Panc1 (cell line): ENCODE data around the gene ADARB1. TPM values are rescaled to one million over a fixed set of nuclear protein-coding genes. Genes with fewer than 3 reads are reported as not detected.

Experiments used
- ATAC-seq: fragments of 200-7000 bp; cut with Tn5 transposase; 2 replicates; pipeline ENCODE4 v1.9.1; 2020; ENCODE audit warnings: mild to moderate bottlenecking, moderate library complexity
- BruUV-seq: library from RNA; stranded (reverse); fragments of 400-500 nt; replicated peaks from 2 replicates; lab custom pipeline; 2021; lab: Mats Ljungman, UMichigan
- CTCF ChIA-PET: fragments of 300-600 bp; sonication (Branson Sonifier 250); formaldehyde crosslinking; loops from one replicate; lab custom pipeline; 2022; ENCODE audit warnings: antibody characterized with exemption; lab: Charles Lee
- POLR2A ChIA-PET: fragments of 300-600 bp; sonication (Branson Sonifier 250); formaldehyde crosslinking; loops from one replicate; lab custom pipeline; 2022; ENCODE audit warnings: antibody characterized with exemption; lab: Charles Lee
- DNase-seq: peaks from one replicate; pipeline ENCODE4 v3.0.0-alpha.2; 2010; ENCODE audit warnings: low read depth, low spot score
- H3K27ac ChIP-seq: 2 replicates; pipeline ENCODE4 v1.5.1; 2011; ENCODE audit warnings: mild to moderate bottlenecking, low read length, inconsistent platforms
- H3K27me3 ChIP-seq: fragments of 200-500 bp; sonication (Bioruptor generic); 2 replicates; pipeline ENCODE4 v1.6.0; 2014; ENCODE audit warnings: low read length, inconsistent platforms; ENCODE audit not compliant: control insufficient read depth, insufficient read depth
- H3K36me3 ChIP-seq: fragments of 200-500 bp; sonication (Bioruptor generic); 2 replicates; pipeline ENCODE4 v1.5.1; 2014; ENCODE audit warnings: inconsistent platforms, mild to moderate bottlenecking, low read length, moderate library complexity; ENCODE audit not compliant: control insufficient read depth, insufficient read depth
- H3K4me1 ChIP-seq: 2 replicates; pipeline ENCODE4 v1.5.1; 2011; ENCODE audit warnings: inconsistent platforms, mild to moderate bottlenecking, low read length, moderate library complexity; ENCODE audit not compliant: control insufficient read depth, insufficient read depth
- H3K4me3 ChIP-seq, 2 experiments: 2 replicates each; pipeline ENCODE4 v1.5.1; 2011 to 2012; ENCODE audit warnings: low read depth in 2 of 2, low read length in 2 of 2, mild to moderate bottlenecking in 2 of 2, inconsistent platforms in 1 of 2, moderate library complexity in 1 of 2
- H3K9me3 ChIP-seq: fragments of 200-500 bp; sonication (Bioruptor generic); 2 replicates; pipeline ENCODE4 v1.5.1; 2014; ENCODE audit warnings: low read depth, mild to moderate bottlenecking, inconsistent platforms, low read length, moderate library complexity; ENCODE audit not compliant: control insufficient read depth, insufficient read depth
- CTCF ChIP-seq: fragments of 450-650 bp; IDR thresholded peaks from 2 replicates; pipeline ENCODE4 v1.5.1; 2017; ENCODE audit warnings: mild to moderate bottlenecking
- POLR2AphosphoS5 ChIP-seq: IDR thresholded peaks from 2 replicates; pipeline ENCODE4 v1.6.1; 2012; ENCODE audit warnings: mild to moderate bottlenecking, low read depth, low read length, moderate library complexity
- REST ChIP-seq, 2 experiments: IDR thresholded peaks; 2 replicates each; pipeline ENCODE4 v1.6.1; 2011 to 2012; ENCODE audit warnings: low read depth in 2 of 2, control low read depth in 1 of 2, low read length in 1 of 2, mild to moderate bottlenecking in 1 of 2, moderate library complexity in 1 of 2; ENCODE audit not compliant: insufficient read depth in 1 of 2
- SIN3A ChIP-seq: IDR thresholded peaks from 2 replicates; pipeline ENCODE4 v1.6.1; 2012; ENCODE audit warnings: low read depth, mild to moderate bottlenecking, low read length, moderate library complexity, borderline replicate concordance; ENCODE audit not compliant: insufficient read depth
- TCF7L2 ChIP-seq: IDR thresholded peaks from 2 replicates; pipeline ENCODE4 v1.6.1; 2011; ENCODE audit warnings: mild to moderate bottlenecking, low read depth, low read length, inconsistent platforms
- in situ Hi-C: cut with HindIII; loops from 2 replicates; pipeline ENCODE4 v1.10.0; 2016; ENCODE audit warnings: low sequenced_read_pairs, low pct_unique_long_range_greater_than_20kb
- intact Hi-C: fragments of 100-400 bp; cut with micrococcal nuclease; formaldehyde crosslinking; loops from one replicate; pipeline ENCODE4 v1.10.0; 2022; ENCODE audit not compliant: unreplicated experiment
- total RNA-seq: library from RNA; stranded (reverse); gene quantifications from one replicate; pipeline ENCODE4 v1.2.1, GENCODE V29; 2021; ENCODE audit not compliant: unreplicated experiment

Gene ADARB1
- total RNA-seq, 1 experiment from 2014 or later = 15.0 TPM

GRCh38 chr21:45130324-45130774 is 56.0 kb downstream of the ADARB1 start:
- H3K36me3 ChIP-seq = no peaks in the 10 kb centered on the region
- H3K27me3 ChIP-seq = no peaks in the 10 kb centered on the region
- no peak for DNase-seq
- H3K27ac ChIP-seq = no peak overlapping the region
- no peaks in the 10 kb centered on the region for H3K9me3 ChIP-seq
- ATAC-seq = no peak
- ChIA-PET CTCF (no interaction called here), POLR2A (no interaction called here)
- BruUV-seq = no TSS peak
- no peak overlapping the region; a peak in 1 of 4 replicates for H3K4me3 ChIP-seq
- intact Hi-C loops (no loop called here), in situ Hi-C loops (no loop called here)
- TF ChIP-seq CTCF = no peak
- no peak for TF ChIP-seq REST (IDR thresholded peaks at IDR 0.05; ENCODE audit: insufficient read depth in 1 of 2, low read depth in 2 of 2, low read length in 1 of 2)
- no peak for TF ChIP-seq POLR2AphosphoS5
- TF ChIP-seq TCF7L2 = no peak
- TF ChIP-seq SIN3A = no peak
- H3K4me1 ChIP-seq = no peaks in the 10 kb centered on the region

GRCh38 chr21:45131537-45131999 is 57.2 kb downstream of the ADARB1 start:
- POLR2A ChIA-PET = no interaction called here
- Histone ChIP-seq H3K27ac (no peak overlapping the region), H3K36me3 (no peaks in the 10 kb centered on the region), H3K4me3 (no peak overlapping the region), H3K27me3 (no peaks in the 10 kb centered on the region), H3K4me1 (no peaks in the 10 kb centered on the region), H3K9me3 (no peaks in the 10 kb centered on the region)
- BruUV-seq = no TSS peak
- in situ Hi-C loops = no loop called here
- no peak for TF ChIP-seq CTCF
- TF ChIP-seq TCF7L2 = no peak
- TF ChIP-seq POLR2AphosphoS5 = no peak
- no peak for TF ChIP-seq REST (IDR thresholded peaks at IDR 0.05; ENCODE audit: insufficient read depth in 1 of 2, low read depth in 2 of 2, low read length in 1 of 2)
- no peak for TF ChIP-seq SIN3A
- intact Hi-C loops = no loop called here
- CTCF ChIA-PET = no interaction called here
- DNase-seq = no peak
- no peak for ATAC-seq
